ENCODE measurements around the gene OR6Q1.

- TF ChIP-seq CTCF (IDR thresholded peaks at IDR 0.05) (no peak), EZH2 (IDR thresholded peaks at IDR 0.05; ENCODE audit: borderline replicate concordance, insufficient read depth, low read depth, low read length, poor library complexity, severe bottlenecking) (no peak)
These were observed 36.9 kb downstream of the OR6Q1 start for GRCh38 chr11:58067685-58068084.
